Esophagus (tissue), 2 donors: ENCODE results near the gene CD38. TPM values are rescaled to one million over a fixed set of nuclear protein-coding genes. Genes with fewer than 3 reads are reported as not detected.
"Not testable (repeated sequence)": the region's sequence is repeated elsewhere in the genome, so short reads cannot be mapped to it uniquely, and the experiment has no call there.

ENCODE experiments used
- H3K27ac ChIP-seq, 2 donors: one replicate each; pipeline ENCODE4 v1.5.1; 2013; ENCODE audit warnings: low read depth in 2 of 2, mild to moderate bottlenecking in 2 of 2, inconsistent platforms in 1 of 2, low read length in 1 of 2, moderate library complexity in 1 of 2
- H3K27me3 ChIP-seq, 2 donors: one replicate each; pipeline ENCODE4 v1.6.1; 2013; ENCODE audit warnings: low read length in 2 of 2, control low read depth in 1 of 2, mild to moderate bottlenecking in 1 of 2; ENCODE audit not compliant: insufficient read depth in 2 of 2, control insufficient read depth in 1 of 2
- H3K36me3 ChIP-seq, 2 donors: one replicate each; pipeline ENCODE4 v1.6.1; 2013; ENCODE audit warnings: low read length in 1 of 2; ENCODE audit not compliant: control insufficient read depth in 2 of 2, insufficient read depth in 2 of 2
- H3K4me1 ChIP-seq, 2 donors: one replicate each; pipeline ENCODE4 v1.6.1; 2013; ENCODE audit warnings: low read length in 1 of 2; ENCODE audit not compliant: control insufficient read depth in 2 of 2, insufficient read depth in 2 of 2
- H3K4me3 ChIP-seq, 2 donors: one replicate each; pipeline ENCODE4 v1.5.1; 2013; ENCODE audit warnings: low read length in 2 of 2, mild to moderate bottlenecking in 2 of 2, low read depth in 1 of 2, moderate library complexity in 1 of 2
- H3K9me3 ChIP-seq, 2 donors: one replicate each; pipeline ENCODE4 v1.6.1; 2013; ENCODE audit warnings: mild to moderate bottlenecking in 2 of 2, low read depth in 1 of 2, low read length in 1 of 2, moderate library complexity in 1 of 2; ENCODE audit not compliant: control insufficient read depth in 2 of 2, insufficient read depth in 1 of 2
- WGBS, 2 donors: extraction: QIAGEN DNeasy Blood & Tissue Kit; methylation state at CpG; one replicate each; pipeline ENCODE4 v1.1.7; 2013; 5-methylcytosine and 5-hydroxymethylcytosine counted together
- polyA plus RNA-seq, 2 donors: library from polyadenylated mRNA; stranded (reverse); fragments of 200-250 nt; gene quantifications; one replicate each; pipeline ENCODE4 v1.2.3, GENCODE V29; 2013
- donor health status: healthy with polysubstance abuse.
- donor health status: Bipolar disorder and iron deficiency.

Gene CD38
- polyA plus RNA-seq, 2 donors, result 0.72 to 1.2 TPM

GRCh38 chr4:15851969-15852368 lies 73.8 kb downstream of the CD38 start:
- Histone ChIP-seq H3K4me1 (peaks cover 0 to 2% of the 10 kb centered on the region in 2 donors), H3K27me3 (no peaks in the 10 kb centered on the region), H3K36me3 (no peaks in the 10 kb centered on the region), H3K27ac (no peak overlapping the region), H3K9me3 (no peaks in the 10 kb centered on the region), H3K4me3 (no peak overlapping the region)
- WGBS, 2 donors, result 66 to 81% methylated on average over 6 of the region's 6 CpGs

GRCh38 chr4:15852524-15852923 lies 74.4 kb downstream of the CD38 start:
- Histone ChIP-seq H3K4me1 (peaks cover 0 to 2% of the 10 kb centered on the region in 2 donors), H3K4me3 (no peak overlapping the region), H3K9me3 (no peaks in the 10 kb centered on the region), H3K27ac (no peak overlapping the region), H3K27me3 (no peaks in the 10 kb centered on the region), H3K36me3 (no peaks in the 10 kb centered on the region)
- 83 to 89% methylated on average over 3 to 9 of the region's 9 CpGs for WGBS, 2 donors

- H3K27me3 ChIP-seq, result no peaks in the 10 kb centered on the region
- H3K27ac ChIP-seq, result peak overlapping the region; percentile 8 to 28
- peaks cover 0 to 2% of the 10 kb centered on the region in 2 donors for H3K4me1 ChIP-seq
- H3K4me3 ChIP-seq, result no peak overlapping the region
- H3K36me3 ChIP-seq, result no peaks in the 10 kb centered on the region
- WGBS, 2 donors, result 51 to 54% methylated on average over 5 of the region's 5 CpGs
- H3K9me3 ChIP-seq, result no peaks in the 10 kb centered on the region
Observed at GRCh38 chr4:15853345-15853744, 75.2 kb downstream of the CD38 start.

- 57 to 67% methylated on average over 7 of the region's 7 CpGs for WGBS, 2 donors
Observed at GRCh38 chr4:15855804-15856475, 77.8 kb downstream of the CD38 start.

DNA sequence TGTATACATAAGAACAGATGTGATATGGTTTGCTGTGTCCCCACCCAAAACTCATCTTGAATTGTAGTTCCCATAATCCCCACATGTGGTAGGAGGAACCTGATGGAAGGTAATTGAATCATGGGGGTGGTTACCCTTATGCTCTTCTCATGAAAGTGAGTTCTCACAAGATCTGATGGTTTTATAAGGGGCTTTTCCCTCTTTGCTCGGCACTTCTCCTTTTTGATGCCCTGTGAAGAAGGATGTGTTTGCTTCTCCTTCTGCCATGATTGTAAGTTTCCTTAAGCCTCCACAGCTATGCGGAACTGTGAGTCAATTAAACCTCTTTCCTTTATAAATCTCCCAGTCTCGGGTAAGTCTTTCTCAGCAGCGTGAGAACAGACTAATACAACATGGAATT lies 83.1 kb downstream of the CD38 start:
- not testable (repeated sequence) for H3K36me3 ChIP-seq, H3K27ac ChIP-seq, H3K4me1 ChIP-seq, H3K9me3 ChIP-seq, H3K27me3 ChIP-seq, H3K4me3 ChIP-seq
- WGBS, 2 donors, result 81 to 83% methylated on average over 4 of the region's 4 CpGs

More at GRCh38 chr4:15855804-15856475, 77.8 kb downstream of the CD38 start:
- Histone ChIP-seq H3K27ac (no peak overlapping the region), H3K4me3 (no peak overlapping the region), H3K4me1 (peaks cover 0 to 2% of the 10 kb centered on the region in 2 donors), H3K27me3 (no peaks in the 10 kb centered on the region), H3K36me3 (no peaks in the 10 kb centered on the region), H3K9me3 (no peaks in the 10 kb centered on the region)

GRCh38 chr4:15864651-15865566 lies 86.8 kb downstream of the CD38 start:
- no peak overlapping the region for H3K27ac ChIP-seq
- H3K4me3 ChIP-seq, result no peak overlapping the region
- H3K4me1 ChIP-seq, result no peaks in the 10 kb centered on the region
- no peaks in the 10 kb centered on the region for H3K27me3 ChIP-seq
- H3K9me3 ChIP-seq, result no peaks in the 10 kb centered on the region
- WGBS, 2 donors, result 58 to 59% methylated on average over 2 of the region's 2 CpGs
- no peaks in the 10 kb centered on the region for H3K36me3 ChIP-seq

DNA sequence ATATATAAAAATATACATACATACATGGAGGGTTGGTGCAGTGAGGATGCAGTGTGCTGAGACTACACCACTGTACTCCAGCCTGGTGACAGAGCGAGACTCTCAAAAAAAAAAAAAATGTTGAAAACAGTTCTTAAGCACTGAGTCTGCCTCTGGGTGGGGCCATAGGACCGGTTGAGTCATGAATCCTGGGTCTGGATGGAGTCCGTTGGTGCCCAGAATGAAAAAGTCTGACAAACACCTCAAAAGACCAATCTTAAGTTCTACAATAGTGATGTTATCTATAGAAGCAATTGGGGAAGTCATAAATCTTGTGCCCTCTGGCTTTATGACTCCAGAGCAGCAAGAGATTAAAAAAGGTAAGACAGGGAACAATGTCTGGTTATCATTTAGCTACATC lies 90.0 kb downstream of the CD38 start:
- Histone ChIP-seq H3K9me3 (no peaks in the 10 kb centered on the region), H3K27me3 (no peaks in the 10 kb centered on the region), H3K4me1 (no peaks in the 10 kb centered on the region), H3K4me3 (no peak overlapping the region), H3K36me3 (no peaks in the 10 kb centered on the region), H3K27ac (no peak overlapping the region)
- WGBS, 2 donors, result 49 to 53% methylated on average over 3 of the region's 3 CpGs

DNA sequence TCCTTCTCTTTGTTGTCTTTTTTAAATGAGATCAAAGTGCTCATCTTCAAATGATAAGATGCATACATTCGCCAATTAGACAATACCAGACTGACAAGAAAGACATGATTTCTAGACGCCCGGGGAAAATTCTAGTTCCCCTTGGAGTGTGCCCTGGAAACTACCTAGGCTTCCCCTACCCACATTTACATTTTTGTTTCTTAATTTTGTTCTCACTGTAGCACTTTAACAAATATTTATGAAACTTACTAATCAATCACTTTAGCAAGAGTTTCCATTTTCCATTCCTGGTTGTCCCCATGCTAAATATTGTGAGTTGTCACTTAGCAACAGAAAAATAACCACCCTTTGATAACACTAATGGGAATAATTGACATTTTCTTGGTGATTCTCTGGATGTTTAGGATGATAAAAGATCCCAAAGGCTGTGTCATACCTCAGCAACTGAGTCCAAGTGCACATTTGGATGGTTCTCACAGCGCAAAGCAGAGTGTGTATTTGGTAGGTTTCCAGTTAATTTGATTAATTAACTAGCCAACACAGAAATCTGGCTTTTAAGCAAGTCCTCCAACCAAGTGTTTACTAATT lies 90.8 kb downstream of the CD38 start:
- Histone ChIP-seq H3K36me3 (no peaks in the 10 kb centered on the region), H3K27ac (no peak overlapping the region), H3K27me3 (no peaks in the 10 kb centered on the region), H3K9me3 (no peaks in the 10 kb centered on the region), H3K4me1 (no peaks in the 10 kb centered on the region), H3K4me3 (no peak overlapping the region)
- 52 to 63% methylated on average over 4 of the region's 4 CpGs for WGBS, 2 donors

- Histone ChIP-seq H3K4me1 (no peaks in the 10 kb centered on the region), H3K4me3 (no peak overlapping the region), H3K9me3 (no peaks in the 10 kb centered on the region), H3K36me3 (no peaks in the 10 kb centered on the region), H3K27ac (no peak overlapping the region), H3K27me3 (no peaks in the 10 kb centered on the region)
- 83 to 88% methylated on average over 7 of the region's 7 CpGs for WGBS, 2 donors
Observed at GRCh38 chr4:15870079-15870478, 92.0 kb downstream of the CD38 start.
